Activated naive CD8-positive, alpha-beta T cell treated with anti-CD3 and anti-CD28 coated beads for 36 hours (primary cell): ENCODE data around the gene OR1J1. TPM values are rescaled to one million over a fixed set of nuclear protein-coding genes. Genes with fewer than 3 reads are reported as not detected.

Source experiments
- DNase-seq: peaks from one replicate; pipeline ENCODE4 v3.0.0; 2021
- H3K27ac Mint-ChIP-seq: one replicate; pipeline ENCODE4 v1.8.0; 2022; ENCODE audit warnings: mild to moderate bottlenecking, moderate library complexity, mixed read lengths
- H3K27me3 Mint-ChIP-seq: one replicate; pipeline ENCODE4 v1.8.0; 2022; ENCODE audit warnings: mild to moderate bottlenecking, mixed read lengths
- H3K36me3 Mint-ChIP-seq: one replicate; pipeline ENCODE4 v1.8.0; 2021; ENCODE audit warnings: mild to moderate bottlenecking, mixed read lengths
- H3K4me1 Mint-ChIP-seq: one replicate; pipeline ENCODE4 v1.8.0; 2021; ENCODE audit warnings: mixed read lengths
- H3K4me3 Mint-ChIP-seq: one replicate; pipeline ENCODE4 v1.8.0; 2022; ENCODE audit warnings: mild to moderate bottlenecking, moderate library complexity, mixed read lengths
- H3K9me3 Mint-ChIP-seq: one replicate; pipeline ENCODE4 v1.8.0; 2022; ENCODE audit warnings: mixed read lengths
- total RNA-seq, 2 experiments: library from RNA; stranded (reverse); gene quantifications; one replicate each; pipeline ENCODE4 v1.2.3, GENCODE V29; 2021

OR1J1 gene
- total RNA-seq = not detected

GRCh38 chr9:122477826-122478225, at the start of gene OR1J1:
OR1J1 (minus strand) TSS chr9:122477926; CDS start chr9:122477926, 0 bp downstream.
- Mint-ChIP-seq H3K4me1 (no peaks in the 10 kb centered on the region), H3K36me3 (no peaks in the 10 kb centered on the region), H3K4me3 (no peak within 1 kb of the TSS), H3K9me3 (no peaks in the 10 kb centered on the region), H3K27me3 (peaks cover 4% of the 10 kb centered on the region), H3K27ac (no peak within 1 kb of the TSS)
- DNase-seq = no peak

- H3K27ac Mint-ChIP-seq = no peak within 1 kb of the TSS
- H3K27me3 Mint-ChIP-seq = peaks cover 3% of the 10 kb centered on the region
- H3K4me1 Mint-ChIP-seq = peaks cover 3% of the 10 kb centered on the region
- no peak within 1 kb of the TSS for H3K4me3 Mint-ChIP-seq
- DNase-seq = no peak
- H3K36me3 Mint-ChIP-seq = no peaks in the 10 kb centered on the region
- H3K9me3 Mint-ChIP-seq = no peaks in the 10 kb centered on the region
Measured at GRCh38 chr9:122527193-122527592, 49.5 kb upstream of the OR1J1 start, which contains the start of gene OR1N1. OR1N1 (minus strand) TSS chr9:122527293; CDS start chr9:122527293, 0 bp downstream.

- peaks cover 3% of the 10 kb centered on the region for H3K4me1 Mint-ChIP-seq
- no peaks in the 10 kb centered on the region for H3K9me3 Mint-ChIP-seq
- peaks cover 3% of the 10 kb centered on the region for H3K27me3 Mint-ChIP-seq
- no peaks in the 10 kb centered on the region for H3K36me3 Mint-ChIP-seq
- H3K4me3 Mint-ChIP-seq = no peak overlapping the region
- H3K27ac Mint-ChIP-seq = no peak overlapping the region
- DNase-seq = peak; percentile 5
Measured at GRCh38 chr9:122526602-122527001, 48.9 kb upstream of the OR1J1 start.

GRCh38 chr9:122519376-122519775, 41.6 kb upstream of the OR1J1 start:
- no peak for DNase-seq
- Mint-ChIP-seq H3K27ac (no peak overlapping the region), H3K36me3 (no peaks in the 10 kb centered on the region), H3K4me1 (no peaks in the 10 kb centered on the region), H3K4me3 (no peak overlapping the region), H3K9me3 (no peaks in the 10 kb centered on the region), H3K27me3 (peaks cover 3% of the 10 kb centered on the region)

- Mint-ChIP-seq H3K4me3 (no peak within 1 kb of the TSS), H3K27me3 (peaks cover 3% of the 10 kb centered on the region), H3K9me3 (no peaks in the 10 kb centered on the region), H3K27ac (no peak within 1 kb of the TSS), H3K36me3 (no peaks in the 10 kb centered on the region), H3K4me1 (no peaks in the 10 kb centered on the region)
- DNase-seq = no peak
Measured at GRCh38 chr9:122518841-122519240, 41.1 kb upstream of the OR1J1 start, which contains the start of gene OR1J4. OR1J4 (plus strand) TSS chr9:122519141; CDS start chr9:122519141, 0 bp downstream.

GRCh38 chr9:122518226-122518625, 40.5 kb upstream of the OR1J1 start:
- H3K4me3 Mint-ChIP-seq = no peak overlapping the region
- H3K27ac Mint-ChIP-seq = no peak overlapping the region
- no peaks in the 10 kb centered on the region for H3K4me1 Mint-ChIP-seq
- no peak for DNase-seq
- peaks cover 3% of the 10 kb centered on the region for H3K27me3 Mint-ChIP-seq
- H3K9me3 Mint-ChIP-seq = no peaks in the 10 kb centered on the region
- H3K36me3 Mint-ChIP-seq = no peaks in the 10 kb centered on the region

- H3K4me1 Mint-ChIP-seq = no peaks in the 10 kb centered on the region
- H3K9me3 Mint-ChIP-seq = no peaks in the 10 kb centered on the region
- no peaks in the 10 kb centered on the region for H3K27me3 Mint-ChIP-seq
- H3K27ac Mint-ChIP-seq = no peak within 1 kb of the TSS
- peaks cover 3% of the 10 kb centered on the region for H3K36me3 Mint-ChIP-seq
- no peak within 1 kb of the TSS for H3K4me3 Mint-ChIP-seq
- no peak for DNase-seq
Measured at GRCh38 chr9:122510502-122510901, 32.8 kb upstream of the OR1J1 start, which contains the start of gene OR1J2. OR1J2 (plus strand) TSS chr9:122510802; CDS start chr9:122510802, 0 bp downstream.

GRCh38 chr9:122506964-122507363, 29.2 kb upstream of the OR1J1 start:
- Mint-ChIP-seq H3K4me1 (no peaks in the 10 kb centered on the region), H3K4me3 (no peak overlapping the region), H3K27me3 (no peaks in the 10 kb centered on the region), H3K36me3 (peaks cover 3% of the 10 kb centered on the region), H3K9me3 (no peaks in the 10 kb centered on the region), H3K27ac (no peak overlapping the region)
- no peak for DNase-seq

- DNase-seq = no peak
- Mint-ChIP-seq H3K4me1 (no peaks in the 10 kb centered on the region), H3K36me3 (peaks cover 9% of the 10 kb centered on the region), H3K4me3 (no peak overlapping the region), H3K9me3 (peaks cover 13% of the 10 kb centered on the region), H3K27me3 (peaks cover 12% of the 10 kb centered on the region), H3K27ac (no peak overlapping the region)
Measured at GRCh38 chr9:122498883-122499288, 21.2 kb upstream of the OR1J1 start.

- Mint-ChIP-seq H3K4me1 (no peaks in the 10 kb centered on the region), H3K27ac (no peak overlapping the region), H3K27me3 (peaks cover 4% of the 10 kb centered on the region), H3K36me3 (no peaks in the 10 kb centered on the region), H3K4me3 (no peak overlapping the region), H3K9me3 (no peaks in the 10 kb centered on the region)
- no peak for DNase-seq
Measured at GRCh38 chr9:122479062-122479461, 1.3 kb upstream of the OR1J1 start.

- no peak overlapping the region for H3K27ac Mint-ChIP-seq
- no peak for DNase-seq
Measured at GRCh38 chr9:122477346-122477745, 380 bp downstream of the OR1J1 start.

GRCh38 chr9:122475717-122476116, 2.0 kb downstream of the OR1J1 start:
- Mint-ChIP-seq H3K27me3 (no peaks in the 10 kb centered on the region), H3K27ac (no peak overlapping the region), H3K9me3 (no peaks in the 10 kb centered on the region), H3K36me3 (no peaks in the 10 kb centered on the region), H3K4me3 (no peak overlapping the region), H3K4me1 (no peaks in the 10 kb centered on the region)
- DNase-seq = no peak

More at GRCh38 chr9:122477346-122477745, 380 bp downstream of the OR1J1 start:
- Mint-ChIP-seq H3K4me1 (no peaks in the 10 kb centered on the region), H3K27me3 (peaks cover 4% of the 10 kb centered on the region), H3K9me3 (no peaks in the 10 kb centered on the region), H3K36me3 (no peaks in the 10 kb centered on the region), H3K4me3 (no peak overlapping the region)

GRCh38 chr9:122474561-122474960, 3.2 kb downstream of the OR1J1 start:
- H3K27ac Mint-ChIP-seq = no peak overlapping the region
- H3K4me1 Mint-ChIP-seq = no peaks in the 10 kb centered on the region
- H3K27me3 Mint-ChIP-seq = no peaks in the 10 kb centered on the region
- no peaks in the 10 kb centered on the region for H3K9me3 Mint-ChIP-seq
- H3K4me3 Mint-ChIP-seq = no peak overlapping the region
- DNase-seq = no peak
- no peaks in the 10 kb centered on the region for H3K36me3 Mint-ChIP-seq

GRCh38 chr9:122468735-122469134, 9.0 kb downstream of the OR1J1 start:
- Mint-ChIP-seq H3K27me3 (peaks cover 7% of the 10 kb centered on the region), H3K36me3 (no peaks in the 10 kb centered on the region), H3K27ac (no peak overlapping the region), H3K9me3 (no peaks in the 10 kb centered on the region), H3K4me1 (peaks cover 13% of the 10 kb centered on the region), H3K4me3 (no peak overlapping the region)
- no peak for DNase-seq

- no peaks in the 10 kb centered on the region for H3K9me3 Mint-ChIP-seq
- no peak overlapping the region for H3K4me3 Mint-ChIP-seq
- H3K27ac Mint-ChIP-seq = no peak overlapping the region
- H3K36me3 Mint-ChIP-seq = no peaks in the 10 kb centered on the region
- H3K27me3 Mint-ChIP-seq = peaks cover 23% of the 10 kb centered on the region
- H3K4me1 Mint-ChIP-seq = peaks cover 13% of the 10 kb centered on the region
- no peak for DNase-seq
Measured at GRCh38 chr9:122466456-122466855, 11.3 kb downstream of the OR1J1 start.
